Left kidney (tissue), 2 donors: ENCODE data around the gene PLEKHH1. TPM values are rescaled to one million over a fixed set of nuclear protein-coding genes. Genes with fewer than 3 reads are reported as not detected.
"Not testable (repeated sequence)": the region's sequence is repeated elsewhere in the genome, so short reads cannot be mapped to it uniquely, and the experiment has no call there.

Source experiments
- DNase-seq: peaks from one replicate; pipeline ENCODE4 v3.0.0-alpha.2; 2013
- polyA plus RNA-seq: library from polyadenylated mRNA; unstranded; fragments of 120-200 nt; gene quantifications from one replicate; pipeline ENCODE4 v1.2.1, GENCODE V29; 2013; ENCODE audit not compliant: insufficient read length

PLEKHH1 gene
- polyA plus RNA-seq, 1 donor: 87.7 TPM

DNA sequence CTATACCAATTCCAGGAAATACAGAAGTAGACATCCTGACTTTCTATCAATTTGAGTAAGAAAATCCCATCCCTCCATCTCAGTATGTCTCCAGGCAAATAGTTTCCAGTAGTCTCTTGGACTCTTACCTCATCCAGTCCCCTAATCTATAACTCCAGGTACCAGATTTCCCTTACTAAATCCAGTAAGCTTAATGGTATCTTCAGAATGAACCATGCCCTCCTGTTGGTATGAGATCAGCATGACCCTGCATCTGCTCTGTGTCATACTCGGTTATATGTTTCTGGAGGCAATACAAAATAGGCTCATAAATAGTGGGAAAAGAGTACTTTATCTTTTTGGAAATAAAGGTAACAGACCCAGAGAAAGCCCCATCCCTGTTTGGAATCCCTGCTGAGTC lies 48.6 kb downstream of the PLEKHH1 start:
- DNase-seq: no peak

GRCh38 chr14:67582061-67582460 lies 49.0 kb downstream of the PLEKHH1 start:
- no peak for DNase-seq

- peak; percentile 45 for DNase-seq
Measured at GRCh38 chr14:67583711-67584644, 50.9 kb downstream of the PLEKHH1 start.

DNA sequence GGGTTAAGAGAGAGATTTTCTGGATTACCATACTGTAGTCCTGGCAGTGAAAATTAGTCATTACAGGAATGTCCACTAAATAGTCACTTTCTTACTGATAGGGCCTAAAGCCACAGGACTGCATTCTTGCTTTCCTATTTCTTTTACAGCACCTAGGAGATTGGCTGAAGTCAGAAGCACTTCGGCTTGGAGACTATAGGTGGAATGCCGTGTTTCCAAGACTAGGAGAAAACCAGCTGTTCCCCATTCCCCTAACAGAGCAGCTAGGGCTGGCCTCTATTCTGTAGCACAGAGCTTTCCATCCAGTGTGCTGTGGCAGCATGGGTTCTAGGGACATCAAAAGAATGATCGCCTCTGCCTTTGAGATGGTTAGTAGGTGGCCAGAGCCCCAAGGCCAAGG lies 51.9 kb downstream of the PLEKHH1 start:
- DNase-seq: no peak

DNA sequence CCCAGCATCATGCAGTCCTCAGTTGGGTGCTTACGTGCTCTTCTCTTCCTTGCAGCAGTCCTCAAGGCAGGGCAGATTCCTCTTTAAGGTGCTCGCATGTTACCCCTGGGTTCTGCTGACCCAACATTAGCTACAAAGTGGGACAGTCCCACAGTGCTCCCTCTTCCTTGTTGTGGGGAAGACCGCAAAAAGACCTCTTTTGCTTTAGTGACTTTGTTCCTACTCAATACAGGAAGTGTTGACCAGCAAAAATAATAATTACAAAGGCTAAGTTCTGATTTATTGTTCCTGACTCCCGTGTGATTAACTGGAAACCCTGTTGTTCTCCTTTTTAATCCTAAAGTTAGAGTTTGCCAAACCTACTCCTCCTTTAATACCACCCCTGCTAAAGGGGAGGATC lies 53.3 kb downstream of the PLEKHH1 start:
- DNase-seq: no peak

DNA sequence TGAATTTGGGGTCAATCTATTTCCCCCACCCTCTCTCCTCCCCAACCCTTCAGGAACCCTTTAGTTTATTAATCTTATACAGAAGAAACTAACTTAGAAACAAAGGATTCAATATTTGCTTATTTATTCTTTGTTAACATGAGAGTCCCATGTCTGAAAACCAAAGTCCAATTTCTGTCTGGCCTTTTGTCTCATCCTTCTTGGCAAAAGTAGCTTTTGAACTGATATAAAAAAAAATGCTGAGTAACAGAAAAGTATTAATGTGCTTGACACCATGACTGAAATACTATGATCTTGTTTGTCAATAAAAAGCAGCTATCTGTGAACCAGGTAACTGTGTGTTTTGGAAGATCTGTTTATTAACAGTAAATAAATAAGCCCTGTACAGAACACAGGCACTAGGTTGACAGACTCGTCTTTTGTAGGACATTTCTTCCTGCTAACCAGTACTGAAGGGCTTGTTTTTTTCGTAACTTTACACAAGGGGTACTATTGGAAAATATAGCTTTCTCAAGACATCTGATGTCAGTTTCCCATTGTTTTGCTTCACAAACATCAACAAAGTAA lies 56.2 kb downstream of the PLEKHH1 start:
- no peak for DNase-seq

GRCh38 chr14:67593650-67594049 lies 60.6 kb downstream of the PLEKHH1 start:
- not testable (repeated sequence) for DNase-seq

GRCh38 chr14:67595392-67595791 lies 62.3 kb downstream of the PLEKHH1 start:
- no peak for DNase-seq

DNA sequence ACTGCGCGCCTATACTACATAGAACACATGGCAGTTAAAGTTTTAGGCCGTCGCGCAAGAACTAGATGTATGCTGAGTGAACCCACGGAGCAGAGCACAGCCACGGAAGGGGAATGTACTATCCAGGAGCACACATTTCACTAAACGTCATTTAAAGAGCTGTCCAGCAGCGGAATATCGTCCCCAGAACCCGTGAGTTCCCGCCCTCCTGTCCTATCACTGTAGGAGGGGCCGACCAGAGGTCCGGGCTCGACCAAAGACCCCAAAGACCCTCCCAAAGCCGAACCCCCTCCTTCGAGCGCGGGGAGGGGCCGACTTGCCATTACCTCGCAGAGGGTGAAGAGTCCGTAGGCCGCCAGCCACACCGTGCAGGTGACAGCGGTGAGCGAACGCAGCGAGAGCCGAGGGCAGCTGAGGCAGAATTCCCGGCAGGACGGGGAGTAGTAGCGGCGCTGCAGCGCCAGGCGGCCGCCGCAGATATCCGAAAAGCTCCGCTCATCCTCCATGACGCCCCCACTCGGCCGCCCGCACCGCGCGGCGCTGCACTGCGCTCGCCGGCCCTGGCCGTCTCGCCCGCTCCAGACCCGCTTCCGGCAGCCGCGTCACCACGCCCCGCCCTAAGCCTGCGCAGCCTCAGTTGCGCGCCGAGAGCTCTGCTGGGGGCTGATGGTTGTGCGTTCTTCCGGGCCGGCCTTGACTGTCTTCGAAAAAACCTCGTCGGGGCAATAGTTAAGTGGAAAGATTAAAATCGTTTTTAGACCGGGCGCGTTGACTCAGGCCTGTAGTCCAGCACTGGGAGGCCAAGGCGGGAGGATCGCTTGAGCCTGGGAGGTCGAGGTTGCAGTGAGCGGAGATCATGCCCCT lies 66.8 kb downstream of the PLEKHH1 start, which contains the start of gene PIGH:
Gene PIGH, minus strand, starts transcription at position 571 of the 864 bp plus-strand sequence. Its CDS starts 65 bp downstream, at position 506.
- peak; percentile 87 for DNase-seq

- not testable (repeated sequence) for DNase-seq
Measured at GRCh38 chr14:67600562-67600974, 67.5 kb downstream of the PLEKHH1 start.

DNA sequence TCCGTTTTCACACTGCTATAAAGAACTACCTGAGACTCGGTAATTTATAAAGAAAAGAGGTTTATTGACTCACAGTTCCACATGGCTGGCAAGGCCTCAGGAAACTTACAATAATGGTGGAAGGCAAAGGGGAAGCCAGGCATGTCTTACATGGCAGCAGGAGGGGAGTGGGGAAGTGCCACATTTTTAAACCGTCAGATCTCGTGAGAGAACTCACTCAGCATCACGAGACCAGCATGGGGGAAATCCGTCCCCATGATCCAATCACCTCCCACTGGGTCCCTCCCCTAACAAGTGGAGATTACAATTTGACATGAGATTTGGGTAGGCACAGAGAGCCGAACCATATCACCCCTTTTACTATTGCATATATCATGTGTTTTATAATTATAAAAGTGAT lies 69.0 kb downstream of the PLEKHH1 start:
- no peak for DNase-seq

GRCh38 chr14:67602995-67603545 lies 70.0 kb downstream of the PLEKHH1 start:
- DNase-seq: no peak

- no peak for DNase-seq
Measured at GRCh38 chr14:67607646-67608045, 74.6 kb downstream of the PLEKHH1 start.

DNA sequence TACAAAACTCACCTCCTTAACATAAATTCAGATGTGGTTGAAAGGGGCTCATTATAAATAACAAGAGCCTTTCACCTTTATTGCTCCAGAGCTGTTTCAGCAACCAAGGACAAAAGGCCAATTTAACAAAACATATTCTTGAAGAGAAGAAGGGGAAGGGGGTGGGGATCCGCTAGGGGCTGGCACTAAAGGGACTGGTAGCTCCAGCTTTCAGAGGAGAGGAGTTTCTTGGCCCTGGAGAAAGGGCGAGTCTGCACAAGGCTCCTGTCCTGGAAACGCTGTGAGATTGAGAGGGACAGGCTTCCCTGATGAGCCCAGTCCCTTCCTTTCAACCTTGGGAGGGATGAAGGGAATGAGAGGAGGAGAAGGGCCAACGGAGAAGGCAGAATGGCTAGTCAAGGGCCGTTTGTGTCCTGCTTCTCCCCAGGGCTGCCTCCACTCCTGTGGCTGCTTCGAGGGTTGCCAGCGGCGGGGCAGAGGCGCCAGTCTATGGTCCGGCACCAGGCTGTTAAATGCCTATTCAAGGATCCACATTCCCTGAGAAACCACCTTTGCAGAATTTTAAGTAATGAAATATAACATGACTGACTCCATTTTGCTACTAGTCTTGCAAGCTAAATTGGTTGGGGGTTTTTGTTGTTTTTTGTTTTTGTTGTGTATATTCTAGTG lies 76.7 kb downstream of the PLEKHH1 start:
- DNase-seq: no peak

GRCh38 chr14:67610491-67610890 lies 77.4 kb downstream of the PLEKHH1 start:
- DNase-seq: no peak

DNA sequence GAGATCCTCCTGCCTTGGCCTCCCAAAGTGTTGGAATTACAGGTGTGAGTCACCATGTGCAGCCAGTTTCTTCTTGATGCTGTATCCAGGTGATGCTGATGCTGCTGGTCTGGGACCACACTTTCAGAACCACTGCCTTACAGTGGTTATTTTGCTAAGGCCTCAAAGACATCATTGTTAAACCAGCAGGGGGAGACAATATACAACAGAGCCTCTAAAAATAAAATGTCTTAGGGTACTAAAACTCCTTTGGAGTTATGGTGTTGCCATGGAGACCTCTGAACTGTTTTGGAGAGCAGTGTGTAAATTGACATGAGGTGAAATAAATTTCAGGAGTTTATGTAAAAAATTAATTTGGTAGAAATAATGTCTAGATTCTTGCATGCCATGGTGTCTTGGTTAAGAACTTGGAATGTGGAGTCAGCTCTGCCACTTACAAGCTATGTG lies 85.5 kb downstream of the PLEKHH1 start:
- DNase-seq: peak; percentile 85

DNA sequence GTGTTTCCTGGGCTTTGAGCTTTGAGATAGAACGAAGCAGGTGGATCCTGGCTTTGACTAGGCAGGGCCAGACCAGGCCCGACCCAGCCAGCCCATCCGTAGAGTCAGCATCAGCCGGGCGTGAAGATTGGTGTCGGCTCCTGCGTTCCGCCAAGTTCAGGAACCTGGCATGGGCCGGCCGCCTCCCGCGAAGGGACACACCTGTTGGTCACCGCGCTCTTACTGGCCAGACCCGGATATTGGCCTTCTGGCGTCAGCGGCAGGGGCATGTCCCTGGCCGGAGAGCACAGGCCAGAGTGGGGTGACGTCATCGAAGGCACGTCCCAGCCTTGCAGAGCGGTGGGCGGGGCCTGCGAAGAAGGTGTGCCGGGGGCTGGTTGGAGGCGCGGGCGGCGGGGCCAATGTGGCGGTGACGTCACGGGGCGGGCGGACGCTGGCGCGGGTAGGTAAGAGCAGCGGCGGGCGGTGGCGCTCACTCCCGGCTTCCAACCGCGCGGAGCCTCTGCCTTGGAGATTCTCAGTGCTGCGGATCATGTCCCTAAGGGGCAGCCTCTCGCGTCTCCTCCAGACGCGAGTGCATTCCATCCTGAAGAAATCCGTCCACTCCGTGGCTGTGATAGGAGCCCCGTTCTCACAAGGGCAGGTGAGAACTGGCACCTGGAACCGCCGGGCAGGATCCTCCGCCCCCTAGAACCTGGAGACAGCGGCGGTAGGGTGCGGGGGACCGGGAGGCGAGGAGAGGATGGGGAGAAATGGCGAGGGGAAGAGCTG lies 86.5 kb downstream of the PLEKHH1 start, which contains the start of gene ARG2:
Gene ARG2, plus strand, starts transcription at position 475 of the 771 bp plus-strand sequence. Its CDS starts 58 bp downstream, at position 533.
- peak; percentile 94 for DNase-seq

DNA sequence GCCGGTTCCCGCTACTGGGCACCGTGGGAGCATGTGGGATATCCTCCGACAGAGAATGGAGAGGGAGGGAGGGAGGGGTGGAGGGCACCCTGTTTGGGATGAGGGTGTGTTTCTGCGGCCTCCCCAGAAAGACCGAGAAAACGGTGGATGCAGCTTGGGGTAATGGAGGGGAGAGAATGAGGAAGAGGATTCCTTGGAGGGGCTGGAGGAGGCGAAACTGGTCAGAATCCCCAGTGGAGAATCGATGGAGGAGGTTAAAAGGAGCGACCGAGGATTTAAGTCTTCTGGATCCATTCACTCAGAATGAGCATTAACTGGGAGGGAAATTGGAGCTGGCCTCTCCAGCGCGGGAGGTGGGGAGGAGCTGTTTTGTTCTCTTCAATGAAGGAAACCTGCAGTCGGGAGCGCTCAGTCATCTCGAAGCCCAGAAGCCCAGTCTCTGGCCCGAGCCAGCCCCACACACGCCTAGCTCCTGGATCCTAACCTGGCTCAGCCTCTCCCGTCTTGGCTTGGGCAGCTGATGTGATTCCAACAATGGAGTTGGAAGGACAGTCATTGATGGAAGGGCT lies 87.2 kb downstream of the PLEKHH1 start:
- DNase-seq: peak; percentile 43

DNA sequence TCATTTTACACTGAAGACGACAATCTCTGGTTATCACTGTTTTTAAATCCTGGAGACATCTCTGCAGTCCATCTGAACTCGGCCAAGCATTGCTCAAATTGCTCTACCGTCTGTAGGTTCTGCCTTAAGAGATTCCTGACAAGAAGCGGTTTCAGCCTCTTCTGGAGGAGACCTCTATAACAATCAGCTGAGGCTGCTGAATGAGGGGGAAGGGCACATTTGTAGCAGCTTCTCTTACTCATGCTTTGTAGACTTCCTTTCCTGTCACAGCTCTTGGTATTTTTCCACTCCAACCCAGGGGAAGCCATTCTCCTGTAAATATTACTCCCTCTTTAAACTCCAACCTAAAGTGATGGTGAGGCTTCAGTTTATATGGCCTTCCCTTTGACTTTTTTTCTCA lies 89.6 kb downstream of the PLEKHH1 start:
- peak; percentile 67 for DNase-seq

GRCh38 chr14:67623114-67623513 lies 90.0 kb downstream of the PLEKHH1 start:
- DNase-seq: no peak
